Heart right ventricle (tissue), 16 donors: ENCODE measurements around the gene RADX. TPM values are rescaled to one million over a fixed set of nuclear protein-coding genes. Genes with fewer than 3 reads are reported as not detected.

Experiments
- ATAC-seq, 8 donors: fragments of 200-7000 bp; cut with Tn5 transposase; one replicate each; pipeline ENCODE4 v1.9.1; 2020; ENCODE audit warnings: mild to moderate bottlenecking in 8 of 8, moderate library complexity in 8 of 8, moderate number of reproducible peaks in 1 of 8
- DNase-seq, 2 donors: peaks; one replicate each; pipeline ENCODE4 v3.0.0-alpha.2; 2020
- H3K27ac ChIP-seq, 10 donors: fragments of 200-600 bp; sonication (generic) in 2 of 10; one replicate each; pipeline versions ENCODE4 v1.5.0 to v1.8.0; 2020 to 2022; ENCODE audit warnings: mild to moderate bottlenecking in 3 of 10
- H3K27me3 ChIP-seq, 7 donors: fragments of 200-600 bp; one replicate each; pipeline ENCODE4 v1.8.0; 2021 to 2022; ENCODE audit warnings: mild to moderate bottlenecking in 2 of 7
- H3K36me3 ChIP-seq, 9 donors: fragments of 200-600 bp; sonication (generic) in 1 of 9; one replicate each; pipeline versions ENCODE4 v1.5.0 to v1.8.0; 2020 to 2022; ENCODE audit warnings: mild to moderate bottlenecking in 2 of 9
- H3K4me1 ChIP-seq, 9 donors: fragments of 200-600 bp; sonication (generic) in 1 of 9; one replicate each; pipeline versions ENCODE4 v1.5.0 to v1.8.0; 2020 to 2022; ENCODE audit warnings: mild to moderate bottlenecking in 4 of 9
- H3K4me3 ChIP-seq, 10 donors: fragments of 200-600 bp; sonication (generic) in 2 of 10; one replicate each; pipeline versions ENCODE4 v1.5.0 to v1.8.0; 2020 to 2022; ENCODE audit warnings: mild to moderate bottlenecking in 7 of 10, moderate library complexity in 2 of 10
- H3K9me3 ChIP-seq, 11 donors: fragments of 200-600 bp in 10 of 11; sonication (generic) in 2 of 11; one replicate each; pipeline versions ENCODE4 v1.5.0 to v1.8.0; 2013 to 2022; ENCODE audit warnings: mild to moderate bottlenecking in 2 of 11, control low read depth in 1 of 11, moderate library complexity in 1 of 11
- CTCF ChIP-seq, 9 donors: fragments of 200-600 bp; sonication (generic) in 2 of 9; IDR thresholded peaks; one replicate each; pipeline versions ENCODE4 v1.5.0 to v1.8.0; 2021 to 2022; ENCODE audit warnings: antibody characterized with exemption in 9 of 9, mild to moderate bottlenecking in 5 of 9, moderate library complexity in 1 of 9
- WGBS, 2 donors: extraction: QIAGEN DNeasy Blood & Tissue Kit; methylation state at CpG; one replicate each; pipeline ENCODE4 v1.1.7; 2013; ENCODE audit warnings: inconsistent platforms in 1 of 2; 5-methylcytosine and 5-hydroxymethylcytosine counted together
- intact Hi-C, 10 donors: fragments of 100-400 bp; cut with DNase I; formaldehyde crosslinking; loops; one replicate each; pipeline versions ENCODE4 v1.11.1 to v1.14.2; 2022
- long read RNA-seq, 3 donors: library from polyadenylated mRNA; unstranded; transcript quantifications; one replicate each; pipeline ENCODE4 v2.0.0, GENCODE V29; 2020 to 2021
- polyA plus RNA-seq, 2 donors: library from polyadenylated mRNA; stranded (reverse); fragments of 200-250 nt; gene quantifications; one replicate each; pipeline ENCODE4 v1.2.3, GENCODE V29; 2013
- total RNA-seq, 10 donors: library from RNA; stranded (reverse); fragmentation: NEBNext Ultra II Directional in 3 of 10; extraction: Animal tissue kit (Norgen Biotek cat#: 25700) in 3 of 10; gene quantifications; one replicate each; pipeline versions ENCODE4 v1.2.1 to v1.2.4, GENCODE V29; 2021 to 2023
- donor health status: Arrhythmogenic right ventricular cardiomyopathy.
- donor health status: ischemic (EF 13 %, LVEDD 7.1; RV severe dilation, severe dysfunction).
- donor health status: healthy with polysubstance abuse.
- donor health status: DM: no; HTN: yes; CAD: no.
- donor health status: DM: no; HTN: no; CAD: no.
- donor health status: ischemic (EF 25% LVEDD 6.9; RV normal size, moderate dysfunction).
- donor health status: ischemic (EF 25% LVEDD 5.7; RV mildly dilated, moderate dysfunction).
- donor health status: healthy.
- donor health status: DM: yes; HTN: yes; CAD: no.
- donor health status: Ischemic cardiomyopathy.
- donor health status: ischemic (EF 35%, LVEDD 5.7; RV mildly dilated, moderate dysfunction).
- donor health status: nonischemic (EF 11% LVEDD 7.7; RV severe dilation, severe dysfunction).
- donor health status: DM: yes; HTN: yes; CAD: no.
- donor health status: PGD.
- donor health status: ischemic (EF 29% LVEDD 5.4; RV normal size, mild dysfunction).
- donor health status: nonischemic (EF 23%, LVEDD 6.1; RV moderate dilation, normal function).

The RADX gene, protein sequence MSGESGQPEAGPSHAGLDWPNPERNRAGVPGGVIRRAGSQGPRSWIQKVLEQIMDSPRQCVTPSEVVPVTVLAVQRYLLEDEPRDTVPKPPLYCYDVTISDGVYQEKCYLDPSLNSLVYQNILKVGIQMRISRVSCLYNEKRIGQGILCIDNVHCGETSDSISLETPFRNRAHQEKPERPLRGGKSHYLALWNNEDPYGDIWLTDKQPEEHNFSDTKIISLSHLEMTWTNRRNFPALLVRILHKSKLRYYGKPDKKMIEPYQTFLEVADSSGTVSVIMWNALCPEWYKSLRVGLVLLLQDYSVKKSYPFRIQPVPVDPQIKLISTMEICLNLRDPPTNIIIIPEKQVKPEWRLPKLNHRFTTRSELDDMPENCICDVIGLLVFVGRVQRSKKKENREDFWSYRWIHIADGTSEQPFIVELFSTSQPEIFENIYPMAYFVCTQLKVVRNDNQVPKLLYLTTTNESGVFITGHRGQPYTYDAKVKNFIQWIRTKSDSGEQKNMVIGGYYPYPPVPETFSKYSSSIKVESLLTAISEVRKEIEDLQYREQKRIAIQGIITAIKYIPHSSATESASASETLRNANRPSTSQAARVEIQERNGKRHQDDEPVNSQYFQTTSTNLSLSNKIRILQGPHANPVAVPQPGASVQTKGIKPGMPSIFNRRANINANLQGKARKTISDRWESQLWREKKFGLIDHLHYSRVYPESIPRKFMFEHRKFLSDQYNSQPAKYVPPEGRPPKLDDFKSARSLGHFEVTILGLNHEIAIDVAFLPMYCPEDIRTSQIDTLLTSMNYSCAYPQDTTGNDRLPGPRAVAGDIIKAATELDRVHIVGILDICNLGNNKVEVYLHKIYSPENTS
- total RNA-seq (1 to 10 TPM in 8 of 10 donors, under 1 TPM in 2; 0.65 to 3.7 (median 1.3) TPM), polyA plus RNA-seq (1 to 10 TPM; 1.1 to 1.2 TPM)
- long read RNA-seq, donor 1: 0 reads
- long read RNA-seq, donor 2: 0 reads
- long read RNA-seq, donor 3: 0 reads

DNA sequence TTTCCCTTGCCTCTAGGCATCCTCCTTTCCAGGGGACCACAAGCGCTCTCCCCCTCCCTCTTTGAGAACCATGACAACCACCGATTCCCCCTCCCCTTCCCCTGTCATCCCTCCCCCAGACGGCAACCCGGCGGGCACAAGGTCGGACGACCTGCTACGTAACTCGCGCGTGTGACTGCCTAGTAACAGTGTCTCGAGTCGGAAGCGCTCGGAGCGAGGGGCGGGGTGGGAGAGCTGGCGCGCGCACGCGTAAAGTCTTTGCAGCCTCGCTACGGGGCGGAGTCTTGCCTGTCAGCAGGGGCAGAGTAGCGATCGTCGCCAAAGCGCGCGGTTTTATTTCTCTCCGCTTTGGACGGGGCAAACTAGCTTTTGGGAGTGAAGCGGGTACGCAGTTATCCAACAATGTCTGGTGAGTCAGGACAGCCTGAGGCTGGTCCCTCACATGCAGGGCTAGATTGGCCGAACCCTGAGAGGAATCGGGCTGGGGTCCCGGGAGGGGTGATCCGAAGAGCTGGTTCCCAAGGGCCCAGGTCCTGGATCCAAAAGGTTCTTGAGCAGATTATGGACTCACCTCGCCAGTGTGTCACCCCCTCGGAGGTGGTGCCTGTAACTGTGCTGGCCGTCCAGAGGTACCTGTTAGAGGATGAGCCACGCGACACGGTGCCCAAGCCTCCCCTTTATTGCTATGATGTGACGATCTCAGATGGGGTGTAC lies at the start of gene RADX:
TSS of gene RADX (plus strand) at position 300 of the 714 bp plus-strand sequence. CDS start at position 403, 103 bp downstream.
- intact Hi-C loops: no loop called here
- H3K27ac ChIP-seq: no peak within 1 kb of the TSS
- DNase-seq: peak; percentile 63 to 71
- peaks cover 0 to 55% (median 0%) of the 10 kb centered on the region in 7 donors for H3K27me3 ChIP-seq
- peak; percentile 94 to 99 (median 97) for ATAC-seq
- H3K4me3 ChIP-seq: peak within 1 kb of the TSS in 9 of 10 donors; percentile 28 to 58 (median 55)
- no peaks in the 10 kb centered on the region for H3K4me1 ChIP-seq
- 1% methylated on average over 33 to 46 of the region's 46 CpGs for WGBS, 2 donors
- no peaks in the 10 kb centered on the region for H3K36me3 ChIP-seq
- TF ChIP-seq CTCF (IDR thresholded peaks at IDR 0.05): no peak
- H3K9me3 ChIP-seq: no peaks in the 10 kb centered on the region

DNA sequence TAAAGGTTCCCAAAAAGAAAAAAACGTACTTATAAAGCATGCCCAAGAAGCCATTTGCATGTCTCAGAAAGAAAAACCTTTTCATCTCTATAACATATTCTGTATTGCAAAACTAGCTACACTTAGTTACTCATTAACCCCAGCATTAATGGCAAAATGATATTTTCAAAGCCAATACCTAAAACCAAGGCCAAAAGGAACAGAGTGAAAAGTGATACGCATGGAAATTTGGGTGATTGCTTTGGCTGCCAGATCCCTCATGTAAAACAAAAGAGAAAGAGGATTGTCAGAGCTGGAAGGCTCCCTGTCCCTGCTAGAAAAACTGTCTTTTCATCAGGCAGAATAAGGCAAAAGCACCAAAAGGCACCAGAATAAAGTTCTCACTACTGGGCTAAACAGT lies 46.8 kb upstream of the RADX start:
- no peak overlapping the region for H3K4me3 ChIP-seq
- H3K4me1 ChIP-seq: no peaks in the 10 kb centered on the region
- DNase-seq (no peak), ATAC-seq (no peak)
- no peak for TF ChIP-seq CTCF (IDR thresholded peaks at IDR 0.05)
- intact Hi-C loops: no loop called here
- no peaks in the 10 kb centered on the region for H3K9me3 ChIP-seq
- H3K27me3 ChIP-seq: peaks cover 0 to 29% (median 0%) of the 10 kb centered on the region in 7 donors
- 61 to 71% methylated on average over 2 of the region's 2 CpGs for WGBS, 2 donors
- no peaks in the 10 kb centered on the region for H3K36me3 ChIP-seq
- H3K27ac ChIP-seq: no peak overlapping the region

- Histone ChIP-seq H3K27ac (no peak overlapping the region), H3K4me1 (no peaks in the 10 kb centered on the region), H3K4me3 (no peak overlapping the region), H3K36me3 (no peaks in the 10 kb centered on the region), H3K9me3 (no peaks in the 10 kb centered on the region), H3K27me3 (peaks cover 0 to 25% (median 0%) of the 10 kb centered on the region in 7 donors)
- no peak for TF ChIP-seq CTCF (IDR thresholded peaks at IDR 0.05)
- ATAC-seq: no peak
- DNase-seq: no peak
- intact Hi-C loops: no loop called here
- WGBS, 2 donors: 89 to 90% methylated on average over 8 of the region's 8 CpGs
These were observed 45.4 kb upstream of the RADX start for GRCh38 chrX:106566362-106566761.

GRCh38 chrX:106581856-106582255 lies 29.9 kb upstream of the RADX start:
- no peak for TF ChIP-seq CTCF (IDR thresholded peaks at IDR 0.05)
- Histone ChIP-seq H3K27ac (no peak overlapping the region), H3K4me3 (no peak overlapping the region), H3K27me3 (peaks cover 0 to 7% (median 0%) of the 10 kb centered on the region in 7 donors), H3K4me1 (no peaks in the 10 kb centered on the region), H3K9me3 (peaks cover 0 to 25% (median 0%) of the 10 kb centered on the region in 11 donors), H3K36me3 (no peaks in the 10 kb centered on the region)
- intact Hi-C loops: no loop called here
- no peak for ATAC-seq
- 67 to 88% methylated on average over 1 of the region's 1 CpG for WGBS, 2 donors
- DNase-seq: no peak
